Measurements from ENCODE around the gene EFHC2. TPM values are rescaled to one million over a fixed set of nuclear protein-coding genes. Genes with fewer than 3 reads are reported as not detected.

The EFHC2 gene
- total RNA-seq, 1 donor from 2014 or later = 2.0 TPM

DNA sequence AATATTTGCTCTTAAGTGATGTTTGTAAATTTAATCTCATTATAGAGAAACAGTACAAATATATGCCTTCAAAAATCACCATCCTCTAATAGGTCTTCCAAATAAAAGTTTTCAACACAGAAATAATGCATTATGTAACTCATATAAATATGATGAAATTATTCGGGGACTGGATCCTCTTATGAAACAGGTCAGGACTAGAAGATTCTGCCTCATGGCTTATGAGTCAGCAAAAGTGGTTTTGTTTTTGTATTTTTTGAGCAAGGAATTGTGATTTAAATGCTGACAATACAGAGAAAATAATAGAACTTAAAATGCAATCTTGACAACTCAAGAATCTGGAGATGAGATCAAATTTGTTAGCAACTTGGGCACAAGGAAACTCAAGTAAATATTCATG, 190.6 kb downstream of the EFHC2 start:
- H3K27ac Mint-ChIP-seq = no peak overlapping the region
- no peaks in the 10 kb centered on the region for H3K4me1 Mint-ChIP-seq
- no peaks in the 10 kb centered on the region for H3K36me3 Mint-ChIP-seq
- peaks cover 5% of the 10 kb centered on the region for H3K27me3 Mint-ChIP-seq (ENCODE audit: low read depth)
- no peak for DNase-seq (ENCODE audit: low spot score in 2 of 2, unreplicated experiment in 2 of 2)
- no peak overlapping the region for H3K4me3 Mint-ChIP-seq
- TF ChIP-seq, protein P1, sequence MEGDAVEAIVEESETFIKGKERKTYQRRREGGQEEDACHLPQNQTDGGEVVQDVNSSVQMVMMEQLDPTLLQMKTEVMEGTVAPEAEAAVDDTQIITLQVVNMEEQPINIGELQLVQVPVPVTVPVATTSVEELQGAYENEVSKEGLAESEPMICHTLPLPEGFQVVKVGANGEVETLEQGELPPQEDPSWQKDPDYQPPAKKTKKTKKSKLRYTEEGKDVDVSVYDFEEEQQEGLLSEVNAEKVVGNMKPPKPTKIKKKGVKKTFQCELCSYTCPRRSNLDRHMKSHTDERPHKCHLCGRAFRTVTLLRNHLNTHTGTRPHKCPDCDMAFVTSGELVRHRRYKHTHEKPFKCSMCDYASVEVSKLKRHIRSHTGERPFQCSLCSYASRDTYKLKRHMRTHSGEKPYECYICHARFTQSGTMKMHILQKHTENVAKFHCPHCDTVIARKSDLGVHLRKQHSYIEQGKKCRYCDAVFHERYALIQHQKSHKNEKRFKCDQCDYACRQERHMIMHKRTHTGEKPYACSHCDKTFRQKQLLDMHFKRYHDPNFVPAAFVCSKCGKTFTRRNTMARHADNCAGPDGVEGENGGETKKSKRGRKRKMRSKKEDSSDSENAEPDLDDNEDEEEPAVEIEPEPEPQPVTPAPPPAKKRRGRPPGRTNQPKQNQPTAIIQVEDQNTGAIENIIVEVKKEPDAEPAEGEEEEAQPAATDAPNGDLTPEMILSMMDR (IDR thresholded peaks at IDR 0.05; ENCODE audit: unreplicated experiment) = no peak
- peaks cover 47% of the 10 kb centered on the region for H3K9me3 Mint-ChIP-seq

DNA sequence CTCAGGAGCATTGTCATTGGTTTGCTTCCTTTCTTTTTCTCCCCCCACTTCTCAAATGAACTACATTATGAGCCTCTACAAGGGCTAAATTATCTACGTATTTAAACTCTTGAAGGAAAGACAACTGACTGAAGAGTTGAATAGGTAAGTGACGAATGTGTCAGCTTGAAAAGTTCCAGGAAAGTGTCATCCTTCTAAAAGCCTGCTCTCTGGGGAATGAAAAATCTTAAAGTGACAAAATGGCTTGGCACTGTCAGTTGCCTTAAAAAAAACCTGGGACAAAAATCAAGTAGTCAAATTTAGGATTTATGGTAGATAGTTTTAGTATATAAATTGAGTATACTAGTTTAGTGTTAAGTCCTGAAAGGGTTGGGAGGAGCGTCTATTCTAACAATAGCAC, 196.3 kb downstream of the EFHC2 start:
- DNase-seq (ENCODE audit: low spot score in 2 of 2, unreplicated experiment in 2 of 2) = no peak
- no peak overlapping the region for H3K4me3 Mint-ChIP-seq
- TF ChIP-seq, protein P1 (IDR thresholded peaks at IDR 0.05; ENCODE audit: unreplicated experiment) = no peak
- no peaks in the 10 kb centered on the region for H3K36me3 Mint-ChIP-seq
- no peaks in the 10 kb centered on the region for H3K4me1 Mint-ChIP-seq
- peaks cover 5% of the 10 kb centered on the region for H3K27me3 Mint-ChIP-seq (ENCODE audit: low read depth)
- H3K9me3 Mint-ChIP-seq = peaks cover 42% of the 10 kb centered on the region
- H3K27ac Mint-ChIP-seq = no peak overlapping the region

DNA sequence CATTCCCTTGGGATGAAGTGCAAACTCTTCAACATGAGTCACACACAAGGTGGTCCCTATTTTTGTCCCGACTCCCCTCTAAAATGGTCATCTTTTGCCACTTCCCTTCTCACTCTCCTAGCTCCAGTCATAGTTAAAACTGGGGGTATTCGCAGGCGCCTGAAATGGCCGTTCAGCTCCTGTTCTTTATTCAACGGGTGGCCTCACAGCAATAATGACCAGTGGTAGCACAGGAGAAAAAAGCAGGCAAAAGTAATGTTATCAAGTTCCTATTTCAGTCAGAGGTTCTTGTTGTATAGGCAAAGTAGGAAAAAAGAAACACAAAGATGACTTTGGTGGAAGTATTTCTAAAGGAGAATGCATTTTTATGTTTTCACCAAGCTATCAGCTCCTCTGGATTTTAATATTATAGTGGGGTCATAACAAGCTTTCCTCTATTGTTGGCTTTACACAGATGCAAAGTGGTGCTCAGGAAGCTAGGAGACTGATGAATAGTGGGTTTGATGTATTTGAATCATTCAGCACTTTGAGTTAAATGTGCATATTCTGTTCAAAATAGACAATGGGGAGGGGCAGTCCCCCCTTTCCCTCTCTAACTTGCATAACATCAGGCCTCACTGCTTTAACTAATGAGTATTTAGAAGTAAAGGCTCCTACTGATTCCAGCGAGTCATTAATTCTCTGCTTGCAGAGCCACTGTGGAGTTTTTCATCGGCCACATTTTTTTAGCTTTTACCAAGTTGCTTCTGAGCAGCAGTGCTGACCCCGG, 199.1 kb downstream of the EFHC2 start:
- peaks cover 38% of the 10 kb centered on the region for H3K9me3 Mint-ChIP-seq
- DNase-seq (ENCODE audit: low spot score in 2 of 2, unreplicated experiment in 2 of 2) = no peak
- no peaks in the 10 kb centered on the region for H3K27me3 Mint-ChIP-seq (ENCODE audit: low read depth)
- H3K27ac Mint-ChIP-seq = no peak overlapping the region
- TF ChIP-seq, protein P1 (IDR thresholded peaks at IDR 0.05; ENCODE audit: unreplicated experiment) = no peak
- H3K4me1 Mint-ChIP-seq = no peaks in the 10 kb centered on the region
- no peak overlapping the region for H3K4me3 Mint-ChIP-seq
- no peaks in the 10 kb centered on the region for H3K36me3 Mint-ChIP-seq

DNA sequence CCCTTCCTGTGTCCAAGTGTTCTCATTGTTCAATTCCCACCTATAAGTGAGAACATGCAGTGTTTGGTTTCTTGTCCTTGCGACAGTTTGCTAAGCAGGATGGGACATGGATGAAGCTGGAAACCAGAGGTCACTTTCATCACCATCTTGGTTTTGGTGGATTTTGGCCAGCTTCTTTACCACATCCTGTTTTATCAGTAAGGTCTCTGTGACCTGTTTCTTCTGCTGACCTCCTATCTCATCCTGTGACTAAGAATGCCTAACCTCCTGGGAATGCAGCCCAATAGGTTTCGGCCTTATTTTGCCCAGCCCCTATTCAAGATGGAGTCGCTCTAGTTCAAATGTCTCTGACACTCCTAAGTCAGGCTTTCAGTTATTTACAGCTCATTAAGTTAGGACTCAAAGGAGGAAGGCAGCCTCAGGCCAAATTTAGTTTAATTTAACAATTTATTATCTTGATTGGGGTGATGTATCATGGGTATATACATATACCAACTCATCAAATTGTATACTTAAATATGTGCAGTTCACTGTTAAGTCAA, 200.3 kb downstream of the EFHC2 start:
- H3K4me3 Mint-ChIP-seq = no peak overlapping the region
- H3K9me3 Mint-ChIP-seq = peaks cover 43% of the 10 kb centered on the region
- TF ChIP-seq, protein P1 (IDR thresholded peaks at IDR 0.05; ENCODE audit: unreplicated experiment) = no peak
- no peaks in the 10 kb centered on the region for H3K27me3 Mint-ChIP-seq (ENCODE audit: low read depth)
- H3K4me1 Mint-ChIP-seq = no peaks in the 10 kb centered on the region
- no peak overlapping the region for H3K27ac Mint-ChIP-seq
- H3K36me3 Mint-ChIP-seq = no peaks in the 10 kb centered on the region
- no peak for DNase-seq (ENCODE audit: low spot score in 2 of 2, unreplicated experiment in 2 of 2)

DNA sequence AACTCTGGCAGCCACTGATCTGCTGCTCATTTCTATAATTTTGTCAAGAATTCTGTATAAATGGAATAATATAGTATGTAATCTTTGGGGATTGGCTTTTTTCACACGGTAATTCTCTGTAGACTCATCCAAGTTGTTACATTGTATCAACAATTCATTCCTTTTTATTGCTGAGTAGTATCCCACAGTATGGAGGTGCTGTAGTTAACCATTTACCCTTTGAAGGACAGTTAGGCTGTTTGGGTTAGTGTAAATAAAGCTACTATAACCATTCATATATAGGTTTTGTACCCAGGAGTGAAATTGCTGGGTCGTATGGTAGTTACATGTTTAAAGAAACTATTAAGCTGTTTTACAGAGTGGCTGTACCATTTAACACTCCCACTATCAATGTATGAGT, 213.3 kb downstream of the EFHC2 start:
- Mint-ChIP-seq H3K4me3 (no peak overlapping the region), H3K36me3 (no peaks in the 10 kb centered on the region), H3K27ac (no peak overlapping the region), H3K9me3 (peaks cover 33% of the 10 kb centered on the region), H3K4me1 (no peaks in the 10 kb centered on the region), H3K27me3 (ENCODE audit: low read depth) (no peaks in the 10 kb centered on the region)
- no peak for DNase-seq (ENCODE audit: low spot score in 2 of 2, unreplicated experiment in 2 of 2)
- TF ChIP-seq, protein P1 (IDR thresholded peaks at IDR 0.05; ENCODE audit: unreplicated experiment) = no peak

All from mesothelial cell of epicardium (in vitro differentiated cells).